ENCODE data around the gene GAGE13.
"Not testable (repeated sequence)": the region's sequence is repeated elsewhere in the genome, so short reads cannot be mapped to it uniquely, and the experiment has no call there.

GAGE13 gene

DNA sequence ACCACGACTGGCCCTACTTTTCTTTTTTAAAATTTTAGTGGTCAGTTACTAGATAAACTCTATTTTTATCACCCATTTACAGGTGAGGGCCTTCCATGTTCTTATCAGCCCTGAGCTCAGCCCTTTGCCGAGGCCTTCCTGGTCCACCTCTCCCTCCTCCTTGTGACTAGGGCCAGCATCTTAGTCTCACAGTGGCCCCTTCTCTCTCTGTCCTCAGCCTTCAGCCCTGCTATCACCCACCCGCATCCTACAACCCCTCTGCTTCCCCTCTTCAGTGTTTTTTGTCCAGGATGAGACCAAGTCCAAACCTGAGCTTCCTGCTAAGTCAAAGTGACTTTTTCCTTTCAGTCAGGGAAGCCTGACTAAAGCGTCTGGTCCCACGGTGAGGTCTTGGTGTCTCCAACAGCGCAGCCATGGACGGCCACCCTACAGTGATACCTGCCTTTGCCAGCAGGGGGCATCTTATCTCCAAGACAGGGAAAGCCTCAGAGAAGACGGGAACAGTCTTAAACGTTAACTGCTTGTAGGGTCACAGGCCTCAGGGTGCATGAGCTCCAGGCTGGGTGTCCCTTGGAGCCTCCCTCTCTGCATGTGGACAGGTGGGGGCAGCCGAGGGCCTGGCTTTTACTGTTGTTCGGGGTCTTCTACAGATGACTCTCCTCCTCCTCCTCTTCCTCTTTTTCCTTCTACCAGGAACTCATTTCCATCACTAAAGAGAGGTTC, 39.6 kb upstream of the GAGE13 start:
- TF ChIP-seq, protein P1, sequence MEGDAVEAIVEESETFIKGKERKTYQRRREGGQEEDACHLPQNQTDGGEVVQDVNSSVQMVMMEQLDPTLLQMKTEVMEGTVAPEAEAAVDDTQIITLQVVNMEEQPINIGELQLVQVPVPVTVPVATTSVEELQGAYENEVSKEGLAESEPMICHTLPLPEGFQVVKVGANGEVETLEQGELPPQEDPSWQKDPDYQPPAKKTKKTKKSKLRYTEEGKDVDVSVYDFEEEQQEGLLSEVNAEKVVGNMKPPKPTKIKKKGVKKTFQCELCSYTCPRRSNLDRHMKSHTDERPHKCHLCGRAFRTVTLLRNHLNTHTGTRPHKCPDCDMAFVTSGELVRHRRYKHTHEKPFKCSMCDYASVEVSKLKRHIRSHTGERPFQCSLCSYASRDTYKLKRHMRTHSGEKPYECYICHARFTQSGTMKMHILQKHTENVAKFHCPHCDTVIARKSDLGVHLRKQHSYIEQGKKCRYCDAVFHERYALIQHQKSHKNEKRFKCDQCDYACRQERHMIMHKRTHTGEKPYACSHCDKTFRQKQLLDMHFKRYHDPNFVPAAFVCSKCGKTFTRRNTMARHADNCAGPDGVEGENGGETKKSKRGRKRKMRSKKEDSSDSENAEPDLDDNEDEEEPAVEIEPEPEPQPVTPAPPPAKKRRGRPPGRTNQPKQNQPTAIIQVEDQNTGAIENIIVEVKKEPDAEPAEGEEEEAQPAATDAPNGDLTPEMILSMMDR (conservative IDR thresholded peaks at IDR 0.05; ENCODE audit: low read depth, low read length): peak; percentile 75
- H3K4me3 ChIP-seq (ENCODE audit: low read depth, low read length): no peak overlapping the region
- DNase-seq (ENCODE audit: low read depth): peak; percentile 72

DNA sequence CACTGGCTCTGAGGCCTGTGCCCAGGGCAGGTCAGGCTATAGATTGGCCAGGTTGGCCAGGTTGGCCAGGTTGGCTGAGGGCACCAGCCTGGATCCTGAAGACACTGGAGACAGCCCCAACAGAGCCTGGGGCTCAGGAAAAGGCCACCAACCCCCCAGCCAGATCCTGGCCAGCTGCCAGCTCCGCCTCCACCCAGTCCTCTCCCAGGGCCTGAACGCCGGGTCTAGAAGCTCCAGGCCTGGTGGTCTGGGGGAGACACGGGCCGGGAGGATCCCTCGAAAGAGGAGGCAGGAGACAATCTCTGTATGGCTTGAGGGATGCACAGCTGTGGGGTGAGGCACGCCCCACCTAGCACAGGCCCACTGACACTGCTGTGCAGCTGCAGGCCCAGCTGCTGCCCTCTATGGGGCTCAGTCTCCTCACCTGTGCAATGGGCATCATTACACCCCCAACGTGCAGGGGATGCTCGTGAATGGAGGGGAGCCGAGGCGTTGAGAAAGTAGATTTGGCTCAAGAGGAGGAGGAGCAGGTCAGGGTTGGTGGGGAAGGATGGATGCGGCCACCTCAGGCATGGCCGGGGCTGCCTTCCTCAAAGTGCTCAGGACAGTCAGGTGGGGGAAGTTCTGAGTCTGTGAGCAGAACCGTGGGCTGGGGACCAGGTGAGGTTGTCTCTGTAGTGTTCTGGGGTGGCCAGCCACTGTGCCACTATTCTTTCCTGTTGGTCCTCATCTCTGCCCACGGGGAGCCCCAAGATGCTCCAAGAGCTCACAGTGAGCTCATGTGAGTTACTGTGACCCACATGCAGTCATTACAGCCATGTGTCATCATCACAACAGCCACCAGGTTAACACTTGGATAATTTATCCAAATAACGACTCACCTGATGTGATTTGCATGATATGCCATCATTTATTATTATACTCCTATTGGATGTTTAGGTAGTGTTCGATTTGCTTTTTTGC, 38.7 kb upstream of the GAGE13 start:
- no peak for DNase-seq (ENCODE audit: low read depth)
- TF ChIP-seq, protein P1 (conservative IDR thresholded peaks at IDR 0.05; ENCODE audit: low read depth, low read length): no peak
- H3K4me3 ChIP-seq (ENCODE audit: low read depth, low read length): no peak overlapping the region

DNA sequence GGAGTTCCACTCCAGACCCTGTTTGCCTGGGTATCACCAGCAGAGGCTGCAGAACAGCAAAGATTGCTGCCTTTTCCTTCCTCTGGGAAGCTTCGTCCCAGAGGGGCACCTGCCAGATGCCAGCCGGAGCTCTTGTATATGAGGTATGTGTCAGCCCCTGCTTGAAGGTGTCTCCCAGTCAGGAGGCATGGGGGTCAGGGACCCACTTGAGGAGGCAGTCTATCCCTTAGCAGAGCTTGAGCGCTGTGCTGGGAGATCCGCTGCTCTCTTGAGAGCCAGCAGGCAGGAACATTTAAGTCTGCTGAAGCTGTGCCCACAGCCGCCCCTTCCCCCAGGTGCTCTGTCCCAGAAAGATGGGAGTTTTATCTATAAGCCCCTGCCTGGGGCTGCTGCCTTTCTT, 32.1 kb upstream of the GAGE13 start:
- not testable (repeated sequence) for DNase-seq (ENCODE audit: low read depth); H3K4me3 ChIP-seq (ENCODE audit: low read depth, low read length)

DNA sequence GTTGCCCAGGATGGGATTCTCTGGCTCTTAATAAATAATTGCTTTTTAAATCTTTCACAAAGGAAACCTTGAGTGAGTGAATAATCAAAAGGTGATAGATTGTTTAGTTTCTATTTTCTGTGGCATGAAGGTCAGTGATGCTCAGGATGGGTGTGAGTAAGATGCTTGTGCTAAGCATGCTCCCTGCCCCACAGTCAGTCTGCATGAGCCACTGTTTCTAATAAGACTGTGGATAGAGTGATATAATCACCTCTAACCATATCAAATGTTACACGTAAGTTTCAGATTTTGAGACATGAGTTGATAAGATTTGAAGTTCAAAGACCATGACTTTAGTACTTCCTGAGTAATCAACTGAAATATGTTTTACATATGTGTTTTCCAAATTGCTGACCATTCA, 30.7 kb upstream of the GAGE13 start:
- TF ChIP-seq, protein P1 (conservative IDR thresholded peaks at IDR 0.05; ENCODE audit: low read depth, low read length): no peak
- DNase-seq (ENCODE audit: low read depth): no peak
- no peak overlapping the region for H3K4me3 ChIP-seq (ENCODE audit: low read depth, low read length)

DNA sequence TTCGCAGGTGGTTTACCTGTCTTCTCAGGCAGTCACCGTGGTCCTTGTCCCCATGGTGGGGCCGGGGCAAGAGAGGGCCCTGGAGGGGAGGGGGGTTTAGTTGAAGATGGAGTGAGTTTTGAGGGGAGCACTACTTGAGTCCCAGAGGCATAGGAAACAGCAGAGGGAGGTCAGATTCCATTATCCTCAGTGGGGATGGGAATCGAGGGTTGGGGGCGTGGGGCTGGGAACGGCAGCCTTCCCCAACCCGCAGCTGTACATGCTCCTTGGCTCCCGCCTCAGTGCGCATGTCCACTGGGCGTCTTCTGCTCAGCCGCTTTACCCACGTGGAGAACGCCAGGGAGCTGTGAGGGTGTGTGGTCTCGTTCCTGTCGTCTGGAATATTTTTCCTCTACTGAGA, 28.0 kb upstream of the GAGE13 start, which contains the start of gene GAGE10:
GAGE10 (plus strand) TSS at position 301 of the 400 bp plus-strand sequence. CDS start 1,214 bp downstream, outside the sequence.
- TF ChIP-seq, protein P1 (conservative IDR thresholded peaks at IDR 0.05; ENCODE audit: low read depth, low read length): no peak
- no peak for DNase-seq (ENCODE audit: low read depth)
- H3K4me3 ChIP-seq (ENCODE audit: low read depth, low read length): no peak within 1 kb of the TSS

DNA sequence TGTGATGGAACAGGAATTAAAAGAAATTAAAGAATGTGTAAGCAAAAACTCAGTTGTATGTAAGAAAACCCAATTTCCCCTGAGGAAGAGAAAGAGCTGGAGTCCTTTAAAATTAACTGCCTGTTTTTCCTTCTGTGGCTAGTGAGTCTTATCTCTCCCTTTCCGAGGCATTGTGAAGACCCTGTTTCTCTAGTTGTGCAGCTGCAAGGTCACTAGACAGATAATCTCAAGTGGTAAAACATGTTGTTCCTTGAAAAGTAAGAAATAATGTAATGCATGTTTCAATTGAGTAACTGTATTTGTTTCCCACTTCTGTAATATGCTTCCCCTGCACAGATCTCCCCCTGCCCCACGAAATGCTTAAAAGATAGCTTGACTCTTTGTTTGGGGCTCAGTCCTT, 23.6 kb upstream of the GAGE13 start:
- H3K4me3 ChIP-seq (ENCODE audit: low read depth, low read length); DNase-seq (ENCODE audit: low read depth): not testable (repeated sequence)

DNA sequence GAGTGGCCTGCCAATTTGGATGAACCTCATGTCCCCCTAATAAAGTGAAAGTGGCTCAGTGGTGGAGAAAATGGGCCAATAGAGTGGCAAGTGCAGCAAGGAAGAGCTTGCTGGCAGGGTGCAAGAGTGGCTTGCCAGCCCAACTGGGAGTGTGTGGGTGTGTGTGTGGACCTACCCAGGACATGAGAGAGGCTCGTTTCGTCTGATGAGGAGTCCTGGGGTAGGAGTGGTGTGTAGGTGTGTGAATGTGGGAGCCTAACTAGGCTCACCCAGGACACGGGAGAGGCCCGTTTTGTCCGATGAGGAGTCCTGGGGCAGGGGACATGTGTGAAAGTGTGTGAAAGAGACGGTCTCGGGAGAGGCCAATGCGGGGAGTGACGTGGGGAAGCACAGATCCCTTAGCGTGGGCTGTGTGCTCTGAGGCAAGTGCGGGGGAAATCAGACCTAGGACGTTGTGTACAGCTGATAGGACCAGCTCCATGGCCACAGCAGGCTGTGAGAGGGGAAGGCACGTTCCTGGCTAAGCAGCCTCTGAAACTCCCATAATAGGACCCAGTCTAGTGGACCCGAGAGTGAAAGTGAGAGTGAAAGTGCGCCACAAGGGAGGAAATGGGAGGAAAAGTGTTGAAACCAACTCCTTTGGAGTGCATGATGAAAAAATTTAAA, 22.6 kb upstream of the GAGE13 start:
- no peak overlapping the region for H3K4me3 ChIP-seq (ENCODE audit: low read depth, low read length)
- TF ChIP-seq, protein P1 (conservative IDR thresholded peaks at IDR 0.05; ENCODE audit: low read depth, low read length): no peak
- DNase-seq (ENCODE audit: low read depth): peak; percentile 19
